Activated naive CD4-positive, alpha-beta T cell treated with anti-CD3 and anti-CD28 coated beads, Interleukin-2, amount 50 U/mL, for 16 hours (primary cell): ENCODE results near the gene UST.
"Not testable (repeated sequence)": the region's sequence is repeated elsewhere in the genome, so short reads cannot be mapped to it uniquely, and the experiment has no call there.

Experiments
- DNase-seq: peaks from one replicate; pipeline ENCODE4 v3.0.0-alpha.2; 2020

Gene UST

GRCh38 chr6:148874698-148875293, 128.0 kb downstream of the UST start:
- DNase-seq, result no peak

GRCh38 chr6:148878683-148879082, 131.9 kb downstream of the UST start:
- no peak for DNase-seq

DNA sequence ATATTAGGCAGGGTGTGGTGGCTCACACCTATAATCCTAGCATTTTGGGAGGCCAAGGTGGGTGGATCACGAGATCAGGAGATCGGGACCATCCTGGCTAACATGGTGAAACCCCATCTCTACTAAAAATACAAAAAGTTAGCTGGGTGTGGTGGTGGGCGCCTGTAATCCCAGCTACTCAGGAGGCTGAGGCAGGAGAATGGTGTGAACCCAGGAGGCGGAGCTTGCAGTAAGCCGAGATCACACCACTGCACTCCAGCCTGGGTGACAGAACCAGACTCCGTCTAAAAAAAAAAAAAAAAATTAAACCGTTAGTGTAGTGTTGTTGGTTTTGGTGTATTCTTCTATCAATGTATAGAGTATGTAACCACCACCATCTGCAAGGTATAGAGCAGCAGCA, 133.9 kb downstream of the UST start:
- not testable (repeated sequence) for DNase-seq

GRCh38 chr6:148881593-148882311, 134.9 kb downstream of the UST start:
- DNase-seq, result no peak

GRCh38 chr6:148883270-148883669, 136.4 kb downstream of the UST start:
- DNase-seq, result no peak

DNA sequence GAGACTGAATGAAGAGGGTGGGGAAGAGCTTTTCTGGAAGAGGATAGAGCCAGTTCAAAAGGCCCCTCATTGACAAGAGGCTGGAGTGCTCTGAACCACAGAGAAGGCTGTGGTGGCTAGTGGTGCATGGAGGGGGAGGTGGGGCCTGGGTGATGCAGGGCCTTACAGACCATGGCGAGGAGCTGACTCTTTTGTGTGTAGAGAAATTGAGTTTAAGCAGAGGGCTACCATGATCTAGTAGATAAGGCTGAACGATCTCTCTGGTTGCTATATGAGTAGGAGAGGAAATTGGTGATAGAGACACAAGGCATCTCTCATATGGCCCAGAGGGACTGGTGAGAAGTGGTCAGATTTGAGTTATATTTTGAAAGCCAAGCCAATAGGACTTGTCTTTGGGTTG, 137.6 kb downstream of the UST start:
- no peak for DNase-seq

- no peak for DNase-seq
These were observed 138.5 kb downstream of the UST start for GRCh38 chr6:148885136-148885865.

DNA sequence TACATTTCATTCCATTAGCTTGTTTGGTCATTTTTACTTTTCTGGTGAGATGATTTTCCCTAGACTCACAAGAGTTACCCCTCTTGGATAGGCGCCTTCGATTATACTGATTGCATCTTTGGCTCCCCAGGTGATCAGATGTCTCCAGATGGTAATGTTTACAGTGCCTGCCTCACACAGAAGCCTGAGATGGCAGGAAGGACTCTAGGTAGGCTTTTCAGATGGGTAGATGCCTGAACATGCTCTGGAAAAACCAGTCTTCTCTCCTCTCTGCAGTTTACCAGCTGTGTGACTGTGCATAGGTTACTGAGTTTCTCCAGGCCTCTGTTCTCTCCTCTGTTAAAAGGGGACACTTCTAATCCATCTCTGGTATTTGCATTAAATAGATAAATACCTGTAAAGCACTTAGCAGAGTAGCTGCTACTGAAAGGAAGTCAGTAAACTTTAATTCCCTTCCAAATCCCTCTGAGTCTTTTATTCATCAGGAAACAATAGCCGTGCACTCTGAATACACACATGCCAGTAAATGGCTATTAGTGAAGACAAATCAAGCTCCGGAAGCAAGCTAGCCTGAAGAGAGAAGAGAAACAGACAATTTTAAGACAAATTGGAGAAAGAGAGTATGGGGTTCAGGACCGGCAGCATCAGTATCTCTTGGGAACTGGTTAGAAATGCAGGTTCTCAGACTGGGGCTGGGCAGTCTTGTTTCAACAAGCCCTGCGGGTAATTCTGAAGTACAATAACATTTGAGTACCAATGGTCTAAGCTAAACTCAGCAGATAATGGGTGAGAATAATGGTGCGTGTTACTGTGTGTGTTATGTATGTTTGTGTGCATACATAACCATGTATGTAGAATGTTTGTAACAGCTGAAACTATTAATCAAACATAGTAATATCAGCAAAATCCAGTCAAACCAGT, 139.4 kb downstream of the UST start:
- no peak for DNase-seq

- no peak for DNase-seq
These were observed 140.4 kb downstream of the UST start for GRCh38 chr6:148887181-148887580.

DNA sequence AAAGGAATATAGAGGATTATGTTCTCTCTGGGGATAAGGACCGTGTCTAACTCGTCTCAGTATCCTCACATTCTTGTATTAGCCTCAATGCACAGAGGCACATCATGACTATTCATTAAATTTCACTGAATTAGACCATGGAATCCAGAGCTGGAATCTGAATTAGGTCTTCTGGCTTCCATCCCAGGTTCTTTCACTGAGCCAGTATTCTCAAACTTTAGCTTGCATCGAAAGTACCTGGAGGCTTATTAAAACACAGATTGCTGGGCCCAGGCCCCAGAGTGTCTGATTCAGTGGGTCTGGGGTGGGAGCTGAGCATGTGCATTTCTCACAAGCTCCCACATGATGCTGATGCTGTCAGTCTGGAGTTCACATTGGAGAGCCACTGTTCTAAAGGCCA, 142.0 kb downstream of the UST start:
- no peak for DNase-seq

GRCh38 chr6:148890096-148890495, 143.3 kb downstream of the UST start:
- DNase-seq, result no peak

DNA sequence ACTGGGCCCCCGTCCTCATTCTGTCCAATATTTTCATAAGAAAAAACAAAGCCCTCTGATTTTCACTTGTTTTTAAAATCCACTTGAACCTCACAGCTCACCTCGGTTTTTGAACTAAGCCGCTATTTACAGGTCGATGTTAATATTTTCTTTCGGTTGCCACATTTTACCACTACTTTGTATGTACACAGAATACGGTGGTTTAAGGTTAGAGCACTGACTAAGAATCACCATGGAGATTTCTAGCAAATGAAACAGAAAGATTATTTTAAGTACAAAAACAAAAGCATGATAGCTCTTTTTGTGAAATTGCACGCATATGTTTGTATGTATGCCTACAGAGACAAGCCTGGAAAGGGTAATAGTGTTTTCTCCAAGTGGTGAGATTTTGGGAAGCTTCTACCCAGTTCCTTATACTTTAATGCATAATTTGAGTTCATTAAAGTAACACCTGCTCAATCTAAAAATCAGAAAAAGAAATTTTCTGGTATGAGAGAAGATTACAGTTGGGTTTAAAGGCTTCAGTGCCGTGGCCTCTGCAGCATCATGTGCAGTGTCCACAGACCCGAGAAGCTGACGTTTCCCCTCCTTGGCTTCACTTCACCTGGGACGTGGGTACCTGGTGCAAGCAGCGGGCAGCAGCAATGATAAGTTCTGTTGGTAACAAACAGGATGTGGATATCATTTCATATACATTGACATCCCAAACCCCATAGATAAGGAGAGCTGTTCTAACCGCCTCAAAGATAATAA, 144.0 kb downstream of the UST start:
- no peak for DNase-seq

DNA sequence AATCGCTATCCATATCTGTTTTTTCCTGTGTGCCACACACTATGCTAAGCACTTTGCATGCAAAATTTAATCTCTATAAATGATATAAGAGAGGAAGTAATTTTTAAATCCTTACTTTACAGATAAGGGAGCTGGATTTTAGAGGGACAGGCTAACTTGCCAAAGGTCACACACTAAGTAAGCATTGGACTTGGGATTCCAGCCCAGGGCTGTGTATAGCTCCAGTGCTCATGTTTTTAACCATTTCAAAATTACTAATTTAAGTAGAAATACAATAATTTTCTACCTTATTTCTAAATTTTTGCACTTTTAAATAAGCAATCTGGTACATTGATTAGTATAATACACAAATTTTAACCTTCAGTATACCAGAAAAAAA, 144.6 kb downstream of the UST start:
- no peak for DNase-seq

GRCh38 chr6:148892247-148892646, 145.4 kb downstream of the UST start:
- no peak for DNase-seq

GRCh38 chr6:148893073-148893472, 146.2 kb downstream of the UST start:
- no peak for DNase-seq

DNA sequence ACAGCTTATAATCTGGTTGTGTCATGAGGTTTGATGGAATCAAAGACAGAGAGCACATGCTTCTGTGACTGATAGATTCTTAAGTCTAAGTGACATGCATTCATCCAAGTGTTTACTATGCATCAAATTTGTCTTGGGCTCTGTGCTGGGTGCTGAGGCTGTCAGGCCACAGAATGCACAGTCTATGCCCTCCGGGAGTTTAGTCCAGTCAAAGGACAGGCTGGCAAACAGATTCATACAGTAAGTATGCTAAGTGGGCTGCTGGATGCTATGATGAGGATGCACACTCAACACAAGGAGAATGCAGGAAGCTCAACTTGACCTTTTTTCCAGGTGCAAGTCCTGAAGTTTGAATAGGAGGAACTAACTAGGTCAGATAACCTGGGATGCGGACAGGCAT, 146.7 kb downstream of the UST start:
- DNase-seq, result no peak

DNA sequence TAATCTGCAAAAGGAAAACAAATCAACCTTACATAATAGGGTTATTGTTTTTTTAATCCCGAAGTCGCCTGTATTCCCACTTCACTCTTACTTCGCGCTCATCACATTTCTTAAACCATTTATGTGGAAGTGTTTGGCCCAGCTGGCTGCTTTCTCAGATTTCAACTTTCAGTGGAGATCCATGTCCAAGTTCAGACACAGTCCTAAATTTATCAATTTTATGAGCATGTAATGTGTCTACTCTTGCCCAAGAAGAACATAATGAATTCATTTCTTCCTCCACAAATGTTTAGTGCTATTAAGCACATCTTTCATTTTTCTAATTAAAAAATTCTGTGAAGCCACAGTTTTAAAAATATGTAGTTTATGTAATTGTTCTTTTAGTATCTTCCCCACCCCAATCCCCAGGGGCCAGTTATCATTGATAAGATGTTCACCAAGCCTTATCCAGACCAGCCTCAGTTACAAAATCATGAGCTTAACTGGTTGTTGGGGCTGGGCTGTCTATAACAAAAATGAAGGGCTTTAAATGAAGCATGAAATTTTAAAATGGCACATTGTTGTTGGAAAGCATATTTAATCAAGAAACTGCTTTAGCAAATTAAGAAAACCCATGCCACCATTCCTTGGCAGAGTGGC, 151.7 kb downstream of the UST start:
- DNase-seq, result no peak

- DNase-seq, result no peak
These were observed 158.4 kb downstream of the UST start for GRCh38 chr6:148904896-148905870.

DNA sequence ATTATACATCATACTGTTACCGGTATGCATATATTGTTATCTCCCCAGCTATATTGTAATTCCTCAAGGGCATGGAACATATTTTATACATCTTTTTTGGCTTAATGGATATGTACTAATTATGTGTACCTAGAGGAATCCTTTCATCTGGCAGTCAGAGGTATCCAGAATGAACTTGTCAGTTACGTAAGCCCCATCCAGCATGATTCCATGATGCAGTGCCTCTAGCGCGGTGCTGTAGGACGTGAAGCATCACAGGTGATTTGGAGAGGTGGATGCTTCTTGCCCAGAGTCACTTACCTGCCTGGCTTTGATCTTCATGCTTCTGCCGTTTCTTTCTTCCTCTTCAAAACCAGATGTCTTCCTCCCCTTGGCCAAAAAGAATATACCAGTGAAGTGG, 159.1 kb downstream of the UST start:
- DNase-seq, result no peak

- no peak for DNase-seq
These were observed 159.6 kb downstream of the UST start for GRCh38 chr6:148906386-148906785.

DNA sequence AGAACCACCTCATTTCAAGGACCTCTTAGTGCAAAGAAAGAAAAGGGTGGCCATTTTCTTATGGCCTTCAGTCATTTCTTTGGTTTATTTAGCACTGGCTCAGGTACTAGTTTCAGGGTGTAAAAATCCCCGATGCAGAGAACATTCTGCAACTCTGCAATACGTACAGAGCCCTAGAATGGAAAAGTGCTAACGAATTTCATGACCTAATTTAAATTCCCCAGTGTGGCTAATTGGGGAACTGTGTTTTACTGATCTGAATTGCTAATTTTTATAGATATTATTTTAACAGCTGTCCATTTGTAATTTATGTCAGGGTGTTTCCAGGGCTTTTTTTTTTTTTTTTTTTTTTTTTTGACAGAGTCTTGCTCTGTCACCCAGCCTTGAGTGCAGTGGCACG, 160.7 kb downstream of the UST start:
- no peak for DNase-seq
